Subcutaneous abdominal adipose tissue (tissue), 5 donors: ENCODE results near the gene MMD2.
"Not testable (repeated sequence)": the region's sequence is repeated elsewhere in the genome, so short reads cannot be mapped to it uniquely, and the experiment has no call there.

Source experiments
- H3K27ac ChIP-seq: one replicate; pipeline ENCODE4 v1.7.0; 2013; ENCODE audit warnings: low read depth, mild to moderate bottlenecking, inconsistent platforms, low read length, moderate library complexity
- H3K27me3 ChIP-seq, 5 donors: one replicate each; pipeline ENCODE4 v1.7.0; 2013; ENCODE audit warnings: low read length in 5 of 5, inconsistent platforms in 1 of 5; ENCODE audit not compliant: control insufficient read depth in 5 of 5, insufficient read depth in 4 of 5
- H3K36me3 ChIP-seq, 5 donors: one replicate each; pipeline ENCODE4 v1.7.0; 2013; ENCODE audit warnings: low read length in 5 of 5; ENCODE audit not compliant: control insufficient read depth in 5 of 5, insufficient read depth in 5 of 5
- H3K4me1 ChIP-seq, 5 donors: one replicate each; pipeline ENCODE4 v1.7.0; 2013; ENCODE audit warnings: low read length in 5 of 5, mild to moderate bottlenecking in 3 of 5, moderate library complexity in 1 of 5; ENCODE audit not compliant: control insufficient read depth in 5 of 5, insufficient read depth in 5 of 5
- H3K4me3 ChIP-seq, 5 donors: one replicate each; pipeline ENCODE4 v1.7.0; 2013; ENCODE audit warnings: low read length in 5 of 5, low read depth in 1 of 5
- H3K9ac ChIP-seq, 5 donors: one replicate each; pipeline ENCODE4 v1.7.0; 2013; ENCODE audit warnings: low read length in 5 of 5, mild to moderate bottlenecking in 4 of 5, moderate library complexity in 3 of 5
- H3K9me3 ChIP-seq, 5 donors: one replicate each; pipeline ENCODE4 v1.7.0; 2013; ENCODE audit warnings: low read length in 5 of 5; ENCODE audit not compliant: control insufficient read depth in 5 of 5
- donor health status: healthy.
- donor health status: healthy.
- donor health status: healthy.
- donor health status: healthy.
- donor health status: healthy.

MMD2 gene

GRCh38 chr7:4906682-4907081, 52.3 kb downstream of the MMD2 start:
- no peak overlapping the region for H3K4me3 ChIP-seq
- H3K27ac ChIP-seq, result no peak overlapping the region
- H3K9ac ChIP-seq, result no peak overlapping the region
- no peaks in the 10 kb centered on the region for H3K36me3 ChIP-seq
- H3K4me1 ChIP-seq, result no peaks in the 10 kb centered on the region
- H3K9me3 ChIP-seq, result peaks cover 0 to 6% (median 3%) of the 10 kb centered on the region in 5 donors
- peaks cover 2 to 15% (median 13%) of the 10 kb centered on the region in 5 donors for H3K27me3 ChIP-seq

GRCh38 chr7:4905171-4905570, 53.8 kb downstream of the MMD2 start:
- H3K27ac ChIP-seq, result no peak overlapping the region
- H3K27me3 ChIP-seq, result peaks cover 2 to 15% (median 13%) of the 10 kb centered on the region in 5 donors
- H3K4me3 ChIP-seq, result no peak overlapping the region
- no peaks in the 10 kb centered on the region for H3K36me3 ChIP-seq
- no peak overlapping the region for H3K9ac ChIP-seq
- peaks cover 0 to 6% (median 3%) of the 10 kb centered on the region in 5 donors for H3K9me3 ChIP-seq
- H3K4me1 ChIP-seq, result no peaks in the 10 kb centered on the region

GRCh38 chr7:4904346-4904745, 54.6 kb downstream of the MMD2 start:
- H3K4me3 ChIP-seq, result no peak overlapping the region
- no peaks in the 10 kb centered on the region for H3K36me3 ChIP-seq
- H3K4me1 ChIP-seq, result no peaks in the 10 kb centered on the region
- peaks cover 2 to 15% (median 13%) of the 10 kb centered on the region in 5 donors for H3K27me3 ChIP-seq
- H3K27ac ChIP-seq, result no peak overlapping the region
- peaks cover 0 to 6% (median 3%) of the 10 kb centered on the region in 5 donors for H3K9me3 ChIP-seq
- no peak overlapping the region for H3K9ac ChIP-seq

GRCh38 chr7:4895766-4896165, 63.2 kb downstream of the MMD2 start:
- Histone ChIP-seq H3K27ac (no peak overlapping the region), H3K9me3 (peaks cover 0 to 9% (median 6%) of the 10 kb centered on the region in 5 donors), H3K4me1 (no peaks in the 10 kb centered on the region), H3K4me3 (no peak overlapping the region), H3K36me3 (no peaks in the 10 kb centered on the region), H3K27me3 (no peaks in the 10 kb centered on the region), H3K9ac (no peak overlapping the region)

- Histone ChIP-seq H3K36me3 (no peaks in the 10 kb centered on the region), H3K27me3 (no peaks in the 10 kb centered on the region), H3K9ac (no peak overlapping the region), H3K4me3 (no peak overlapping the region), H3K27ac (no peak overlapping the region), H3K9me3 (peaks cover 0 to 9% (median 6%) of the 10 kb centered on the region in 5 donors), H3K4me1 (no peaks in the 10 kb centered on the region)
Observed at GRCh38 chr7:4894482-4894881, 64.5 kb downstream of the MMD2 start.

GRCh38 chr7:4893929-4894475, 65.0 kb downstream of the MMD2 start:
- Histone ChIP-seq H3K27ac (no peak overlapping the region), H3K9ac (no peak overlapping the region), H3K4me1 (no peaks in the 10 kb centered on the region), H3K27me3 (no peaks in the 10 kb centered on the region), H3K4me3 (no peak overlapping the region), H3K9me3 (peaks cover 0 to 9% (median 6%) of the 10 kb centered on the region in 5 donors), H3K36me3 (no peaks in the 10 kb centered on the region)

GRCh38 chr7:4893188-4893587, 65.8 kb downstream of the MMD2 start:
- H3K27me3 ChIP-seq, H3K9ac ChIP-seq, H3K27ac ChIP-seq, H3K4me3 ChIP-seq, H3K9me3 ChIP-seq, H3K4me1 ChIP-seq, H3K36me3 ChIP-seq: not testable (repeated sequence)

- H3K9ac ChIP-seq, H3K4me1 ChIP-seq, H3K27me3 ChIP-seq, H3K4me3 ChIP-seq, H3K36me3 ChIP-seq, H3K9me3 ChIP-seq, H3K27ac ChIP-seq: not testable (repeated sequence)
Observed at GRCh38 chr7:4891522-4891921, 67.5 kb downstream of the MMD2 start.

GRCh38 chr7:4889682-4890081, 69.3 kb downstream of the MMD2 start:
- Histone ChIP-seq H3K9me3 (peaks cover 0 to 8% (median 6%) of the 10 kb centered on the region in 5 donors), H3K4me3 (no peak overlapping the region), H3K27me3 (peaks cover 0 to 2% (median 0%) of the 10 kb centered on the region in 5 donors), H3K4me1 (no peaks in the 10 kb centered on the region), H3K9ac (no peak overlapping the region), H3K27ac (no peak overlapping the region), H3K36me3 (no peaks in the 10 kb centered on the region)

- Histone ChIP-seq H3K4me3 (no peak overlapping the region), H3K27me3 (peaks cover 0 to 4% (median 0%) of the 10 kb centered on the region in 5 donors), H3K27ac (no peak overlapping the region), H3K9me3 (no peaks in the 10 kb centered on the region), H3K4me1 (peaks cover 0 to 3% (median under 1%) of the 10 kb centered on the region in 5 donors), H3K9ac (no peak overlapping the region), H3K36me3 (no peaks in the 10 kb centered on the region)
Observed at GRCh38 chr7:4888161-4888560, 70.8 kb downstream of the MMD2 start.
